PFSK-1 (cell line): ENCODE data around the gene HOXA2.

Experiments
- TAF1 ChIP-seq: IDR thresholded peaks from 2 replicates; pipeline ENCODE4 v1.6.1; 2012; ENCODE audit warnings: low read length, control low read depth, borderline replicate concordance; ENCODE audit not compliant: insufficient read depth
- TF ChIP-seq, protein P1 (sequence below), 2 experiments: IDR thresholded peaks; 2 replicates each; pipeline versions ENCODE4 v1.6.1 to v1.8.0; 2011 to 2012; ENCODE audit warnings: low read depth in 2 of 2, low read length in 2 of 2, control low read depth in 1 of 2, inconsistent platforms in 1 of 2, mild to moderate bottlenecking in 1 of 2, moderate library complexity in 1 of 2; ENCODE audit not compliant: insufficient read depth in 1 of 2

GRCh38 chr7:27149842-27150567 lies 47.5 kb upstream of the HOXA2 start:
- TF ChIP-seq TAF1 = no peak
- TF ChIP-seq, protein P1, sequence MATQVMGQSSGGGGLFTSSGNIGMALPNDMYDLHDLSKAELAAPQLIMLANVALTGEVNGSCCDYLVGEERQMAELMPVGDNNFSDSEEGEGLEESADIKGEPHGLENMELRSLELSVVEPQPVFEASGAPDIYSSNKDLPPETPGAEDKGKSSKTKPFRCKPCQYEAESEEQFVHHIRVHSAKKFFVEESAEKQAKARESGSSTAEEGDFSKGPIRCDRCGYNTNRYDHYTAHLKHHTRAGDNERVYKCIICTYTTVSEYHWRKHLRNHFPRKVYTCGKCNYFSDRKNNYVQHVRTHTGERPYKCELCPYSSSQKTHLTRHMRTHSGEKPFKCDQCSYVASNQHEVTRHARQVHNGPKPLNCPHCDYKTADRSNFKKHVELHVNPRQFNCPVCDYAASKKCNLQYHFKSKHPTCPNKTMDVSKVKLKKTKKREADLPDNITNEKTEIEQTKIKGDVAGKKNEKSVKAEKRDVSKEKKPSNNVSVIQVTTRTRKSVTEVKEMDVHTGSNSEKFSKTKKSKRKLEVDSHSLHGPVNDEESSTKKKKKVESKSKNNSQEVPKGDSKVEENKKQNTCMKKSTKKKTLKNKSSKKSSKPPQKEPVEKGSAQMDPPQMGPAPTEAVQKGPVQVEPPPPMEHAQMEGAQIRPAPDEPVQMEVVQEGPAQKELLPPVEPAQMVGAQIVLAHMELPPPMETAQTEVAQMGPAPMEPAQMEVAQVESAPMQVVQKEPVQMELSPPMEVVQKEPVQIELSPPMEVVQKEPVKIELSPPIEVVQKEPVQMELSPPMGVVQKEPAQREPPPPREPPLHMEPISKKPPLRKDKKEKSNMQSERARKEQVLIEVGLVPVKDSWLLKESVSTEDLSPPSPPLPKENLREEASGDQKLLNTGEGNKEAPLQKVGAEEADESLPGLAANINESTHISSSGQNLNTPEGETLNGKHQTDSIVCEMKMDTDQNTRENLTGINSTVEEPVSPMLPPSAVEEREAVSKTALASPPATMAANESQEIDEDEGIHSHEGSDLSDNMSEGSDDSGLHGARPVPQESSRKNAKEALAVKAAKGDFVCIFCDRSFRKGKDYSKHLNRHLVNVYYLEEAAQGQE (IDR thresholded peaks at IDR 0.05; ENCODE audit: insufficient read depth in 1 of 2, low read depth in 2 of 2, low read length in 2 of 2) = no peak
